Lower leg skin (tissue), 4 donors: ENCODE data around the gene MS4A10. TPM values are rescaled to one million over a fixed set of nuclear protein-coding genes. Genes with fewer than 3 reads are reported as not detected.

Experiments
- DNase-seq, 2 donors: peaks; one replicate each; pipeline ENCODE4 v3.0.0-alpha.2; 2019; ENCODE audit warnings: low spot score in 2 of 2
- H3K4me3 ChIP-seq: fragments of 200-600 bp; sonication (generic); 2 replicates; pipeline ENCODE4 v1.5.1; 2017; ENCODE audit warnings: mild to moderate bottlenecking, low read depth; ENCODE audit not compliant: poor library complexity, severe bottlenecking
- POLR2A ChIP-seq, 2 donors: fragments of 450-650 bp; IDR thresholded peaks; one replicate each; pipeline ENCODE4 v1.6.1; 2016 to 2017; ENCODE audit warnings: antibody characterized with exemption in 2 of 2, mild to moderate bottlenecking in 1 of 2, moderate library complexity in 1 of 2
- WGBS, 2 donors: methylation state at CpG; one replicate each; pipeline ENCODE4 v1.1.5; 2018; 5-methylcytosine and 5-hydroxymethylcytosine counted together
- intact Hi-C: fragments of 100-400 bp; cut with DNase I; formaldehyde crosslinking; loops from one replicate; pipeline ENCODE4 v1.15.0; 2023; ENCODE audit warnings: low total_unique reads
- total RNA-seq, 4 donors: library from RNA; depleted of rRNA; stranded (reverse); fragments of >200 nt; gene quantifications; one replicate each; pipeline ENCODE4 v1.1.0, GENCODE V29; 2016
- TF ChIP-seq, protein P1 (sequence below), 3 donors: fragments of 450-650 bp; IDR thresholded peaks; one replicate each; pipeline ENCODE4 v1.5.1; 2016; ENCODE audit warnings: antibody characterized with exemption in 3 of 3, mild to moderate bottlenecking in 3 of 3, moderate library complexity in 2 of 3

MS4A10 gene
- total RNA-seq, 4 donors from 2014 or later, result not detected

DNA sequence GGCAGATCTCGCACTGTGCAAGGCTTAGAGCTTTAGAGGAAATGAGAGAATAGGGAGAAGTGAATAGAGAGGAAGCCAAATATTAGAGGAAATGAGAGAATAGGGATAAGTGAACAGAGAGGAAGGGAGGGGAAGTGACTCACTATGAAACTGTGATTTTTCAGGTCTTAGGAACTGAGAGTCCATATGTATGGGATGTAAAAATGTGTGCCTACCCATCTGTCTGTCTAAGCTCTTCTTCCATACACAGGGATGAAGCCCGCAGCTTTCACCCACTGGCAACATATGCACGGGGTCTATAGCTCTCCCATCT is 50.4 kb downstream of the MS4A10 start:
- intact Hi-C loops, result no loop called here
- DNase-seq, result no peak
- TF ChIP-seq, protein P1, sequence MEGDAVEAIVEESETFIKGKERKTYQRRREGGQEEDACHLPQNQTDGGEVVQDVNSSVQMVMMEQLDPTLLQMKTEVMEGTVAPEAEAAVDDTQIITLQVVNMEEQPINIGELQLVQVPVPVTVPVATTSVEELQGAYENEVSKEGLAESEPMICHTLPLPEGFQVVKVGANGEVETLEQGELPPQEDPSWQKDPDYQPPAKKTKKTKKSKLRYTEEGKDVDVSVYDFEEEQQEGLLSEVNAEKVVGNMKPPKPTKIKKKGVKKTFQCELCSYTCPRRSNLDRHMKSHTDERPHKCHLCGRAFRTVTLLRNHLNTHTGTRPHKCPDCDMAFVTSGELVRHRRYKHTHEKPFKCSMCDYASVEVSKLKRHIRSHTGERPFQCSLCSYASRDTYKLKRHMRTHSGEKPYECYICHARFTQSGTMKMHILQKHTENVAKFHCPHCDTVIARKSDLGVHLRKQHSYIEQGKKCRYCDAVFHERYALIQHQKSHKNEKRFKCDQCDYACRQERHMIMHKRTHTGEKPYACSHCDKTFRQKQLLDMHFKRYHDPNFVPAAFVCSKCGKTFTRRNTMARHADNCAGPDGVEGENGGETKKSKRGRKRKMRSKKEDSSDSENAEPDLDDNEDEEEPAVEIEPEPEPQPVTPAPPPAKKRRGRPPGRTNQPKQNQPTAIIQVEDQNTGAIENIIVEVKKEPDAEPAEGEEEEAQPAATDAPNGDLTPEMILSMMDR (IDR thresholded peaks at IDR 0.05), result no peak
- no peak for TF ChIP-seq POLR2A (IDR thresholded peaks at IDR 0.05)
- no peak overlapping the region for H3K4me3 ChIP-seq
- WGBS, 2 donors, result 64 to 85% methylated on average over 3 of the region's 3 CpGs

DNA sequence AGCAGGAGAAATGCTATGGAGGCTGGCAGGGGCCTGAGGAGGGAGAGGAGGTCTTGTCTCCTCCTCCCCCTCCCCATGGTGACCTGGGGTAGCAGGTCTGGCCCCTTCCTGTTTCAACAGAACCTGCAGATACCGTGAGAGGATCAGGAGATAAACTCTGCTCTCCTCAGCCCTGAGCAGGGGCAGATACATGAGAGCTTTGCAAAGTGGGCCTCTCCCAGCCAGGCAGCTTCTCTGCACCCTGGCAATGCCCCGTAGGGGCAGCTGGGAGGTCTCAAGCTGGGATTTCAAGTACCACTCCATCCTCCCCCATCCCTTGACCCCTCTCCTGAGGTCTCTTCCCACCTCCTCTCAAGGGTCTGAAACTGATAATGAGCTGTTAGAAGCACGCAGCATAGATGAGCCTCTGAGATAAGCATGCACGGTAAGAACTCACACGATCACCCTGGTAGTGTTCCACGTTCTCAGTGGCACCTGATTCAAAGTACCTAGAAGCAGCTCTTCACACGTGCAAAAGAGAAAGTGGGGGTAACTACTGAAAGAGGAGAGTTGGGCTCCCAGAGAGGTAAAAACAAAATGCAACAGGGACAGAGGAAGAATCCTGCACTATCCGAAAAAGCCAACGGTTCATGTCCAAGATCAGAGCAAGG is 51.9 kb downstream of the MS4A10 start:
- DNase-seq, result no peak
- intact Hi-C loops, result no loop called here
- 64 to 75% methylated on average over 8 to 9 of the region's 9 CpGs for WGBS, 2 donors
- TF ChIP-seq POLR2A (IDR thresholded peaks at IDR 0.05), result no peak
- TF ChIP-seq, protein P1 (IDR thresholded peaks at IDR 0.05), result no peak
- H3K4me3 ChIP-seq, result no peak overlapping the region

DNA sequence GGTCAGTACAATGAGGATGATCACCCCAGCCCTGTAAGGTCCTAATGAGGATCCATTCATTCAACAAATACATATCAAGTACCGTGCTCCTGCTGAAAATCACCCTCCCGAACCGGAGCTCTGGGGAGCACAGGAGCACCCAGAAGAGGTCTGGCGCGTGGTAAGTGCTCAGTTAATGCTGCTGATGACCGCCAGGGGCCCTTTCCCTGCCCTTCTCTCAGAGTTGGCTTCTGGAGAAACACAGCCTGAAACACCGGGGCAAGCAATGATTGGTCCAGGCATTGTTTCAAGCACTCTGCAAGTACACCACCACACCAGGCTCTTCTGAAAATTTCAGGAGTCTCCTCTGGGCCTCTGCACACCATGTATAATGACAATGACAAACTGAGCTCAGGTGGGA is 53.0 kb downstream of the MS4A10 start:
- no peak for TF ChIP-seq POLR2A (IDR thresholded peaks at IDR 0.05)
- TF ChIP-seq, protein P1 (IDR thresholded peaks at IDR 0.05), result no peak
- DNase-seq, result no peak
- no peak overlapping the region for H3K4me3 ChIP-seq
- intact Hi-C loops, result no loop called here
- WGBS, 2 donors, result 77 to 88% methylated on average over 4 to 7 of the region's 7 CpGs

DNA sequence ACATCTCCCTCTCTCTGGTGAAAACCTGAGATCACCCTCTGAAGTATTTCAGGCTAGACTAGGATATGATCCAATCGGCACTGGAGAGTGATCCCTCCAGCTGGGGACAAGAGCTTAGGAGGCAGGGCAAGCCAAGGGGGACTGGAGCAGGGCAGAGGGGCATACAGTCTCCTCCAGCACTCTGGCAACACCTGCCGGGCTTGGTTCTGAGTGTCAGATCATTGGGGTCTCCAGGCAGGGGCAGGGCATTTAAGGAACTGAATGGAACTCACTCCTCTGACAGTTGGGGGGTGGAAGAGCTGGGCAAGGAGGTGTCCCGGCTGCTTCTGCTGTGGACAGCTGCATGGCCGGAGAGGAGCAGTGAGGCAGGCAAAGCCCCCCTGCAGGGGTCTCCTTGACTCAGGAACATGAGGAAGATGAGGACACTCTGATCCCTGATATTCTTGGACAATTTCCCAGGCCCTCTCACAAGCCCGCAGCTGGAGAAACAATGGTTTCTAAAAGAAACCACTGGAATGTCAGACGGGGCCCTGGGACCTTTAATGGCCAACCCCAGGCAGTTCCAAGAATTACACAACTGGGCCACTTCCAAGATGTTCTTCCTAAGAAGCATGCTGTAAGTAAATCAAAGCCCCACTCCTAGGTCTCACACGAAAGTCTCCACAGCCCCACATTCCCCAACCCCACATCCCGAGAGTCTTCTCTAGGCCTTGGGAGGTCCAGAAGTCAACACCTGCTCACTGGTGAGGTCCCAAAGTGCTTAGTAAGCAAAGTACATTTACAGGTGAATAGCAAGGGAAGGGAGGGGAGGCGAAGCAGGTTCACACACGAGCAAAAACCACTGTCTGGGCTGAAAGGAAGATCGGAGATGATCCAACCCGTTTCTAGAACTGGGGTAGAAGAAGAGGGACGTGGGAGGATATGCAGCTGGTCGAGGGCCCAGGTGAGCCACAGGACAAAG is 55.6 kb downstream of the MS4A10 start:
- WGBS, 2 donors, result 56 to 70% methylated on average over 13 to 14 of the region's 14 CpGs
- DNase-seq, result peak in 1 of 2 donors; percentile 35
- intact Hi-C loops, result loop anchor here (5.0 to 10.0 kb wide), 2 partner anchors 42 to 294 kb away; no protein-coding TSS in a partner anchor
- no peak for TF ChIP-seq POLR2A (IDR thresholded peaks at IDR 0.05)
- TF ChIP-seq, protein P1 (IDR thresholded peaks at IDR 0.05), result no peak
- no peak overlapping the region for H3K4me3 ChIP-seq

DNA sequence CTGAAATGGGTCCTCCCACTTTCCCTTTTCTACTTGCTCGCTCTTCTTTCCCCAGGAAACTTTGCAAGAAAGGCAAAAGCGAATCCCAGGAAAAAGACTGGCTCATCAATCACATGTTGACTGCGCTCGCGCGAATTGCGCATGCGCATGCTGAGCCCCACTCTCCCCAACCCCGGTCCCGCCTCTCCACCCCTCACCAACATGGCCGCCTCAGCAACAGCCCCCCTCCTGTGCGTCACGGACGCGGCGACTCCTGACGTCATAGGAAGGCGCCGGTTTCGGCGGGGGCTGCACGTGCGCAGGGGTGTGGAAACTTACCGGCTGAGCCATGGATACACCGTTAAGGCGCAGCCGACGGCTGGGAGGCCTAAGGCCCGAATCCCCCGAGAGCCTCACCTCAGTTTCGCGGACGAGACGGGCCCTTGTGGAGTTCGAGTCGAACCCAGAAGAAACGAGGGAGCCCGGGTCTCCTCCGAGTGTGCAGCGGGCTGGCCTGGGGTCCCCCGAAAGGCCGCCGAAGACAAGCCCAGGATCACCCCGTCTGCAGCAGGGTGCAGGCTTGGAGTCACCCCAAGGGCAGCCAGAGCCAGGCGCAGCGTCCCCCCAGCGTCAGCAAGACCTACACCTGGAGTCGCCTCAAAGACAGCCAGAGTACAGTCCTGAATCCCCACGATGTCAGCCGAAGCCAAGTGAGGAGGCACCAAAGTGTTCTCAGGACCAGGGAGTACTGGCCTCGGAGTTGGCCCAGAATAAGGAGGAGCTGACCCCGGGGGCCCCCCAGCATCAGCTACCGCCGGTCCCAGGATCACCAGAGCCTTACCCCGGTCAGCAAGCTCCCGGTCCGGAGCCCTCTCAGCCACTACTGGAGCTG is 56.9 kb downstream of the MS4A10 start, which contains the start of gene CCDC86:
TSS of gene CCDC86 (plus strand) at position 317 of the 871 bp plus-strand sequence. CDS start at position 329, 12 bp downstream.
- intact Hi-C loops, result loop anchor here (5.0 to 10.0 kb wide), 2 partner anchors 40 to 293 kb away; no protein-coding TSS in a partner anchor
- WGBS, 2 donors, result 0 to 1% methylated on average over 28 to 51 of the region's 57 CpGs
- TF ChIP-seq POLR2A (IDR thresholded peaks at IDR 0.05), result no peak
- TF ChIP-seq, protein P1 (IDR thresholded peaks at IDR 0.05), result no peak

More for the DNA sequence above, 56.9 kb downstream of the MS4A10 start, which contains the start of gene CCDC86:
- peak; percentile 95 to 100 for DNase-seq
- H3K4me3 ChIP-seq, result peak within 1 kb of the TSS; percentile 61
